Natural killer cell (primary cell): ENCODE measurements around the gene DUS2. TPM values are rescaled to one million over a fixed set of nuclear protein-coding genes. Genes with fewer than 3 reads are reported as not detected.

ENCODE experiments used
- ATAC-seq, 3 donors: fragments of 150-1000 bp in 2 of 3; fragments of 200-7000 bp in 1 of 3; cut with Tn5 transposase; 1 replicate in 1 of 3; 2 replicates in 2 of 3; pipeline ENCODE4 v1.10.0; 2021; ENCODE audit warnings: mild to moderate bottlenecking in 2 of 3, moderate library complexity in 2 of 3
- DNase-seq, 2 donors: peaks; one replicate each; pipeline versions ENCODE4 v3.0.0 to v3.0.0-alpha.2; 2013 to 2021; ENCODE audit warnings: mixed read lengths in 1 of 2
- H3K27ac ChIP-seq: one replicate; pipeline ENCODE4 v1.5.1; 2013; ENCODE audit warnings: mild to moderate bottlenecking, low read length
- H3K27me3 ChIP-seq: one replicate; pipeline ENCODE4 v1.6.1; 2013; ENCODE audit warnings: low read length; ENCODE audit not compliant: control insufficient read depth, insufficient read depth
- H3K36me3 ChIP-seq: one replicate; pipeline ENCODE4 v1.6.1; 2013; ENCODE audit warnings: low read length; ENCODE audit not compliant: control insufficient read depth, insufficient read depth
- H3K4me1 ChIP-seq: one replicate; pipeline ENCODE4 v1.6.1; 2013; ENCODE audit warnings: low read length; ENCODE audit not compliant: control insufficient read depth, insufficient read depth
- H3K4me3 ChIP-seq: one replicate; pipeline ENCODE4 v1.5.1; 2013; ENCODE audit warnings: low read length
- H3K9me3 ChIP-seq: one replicate; pipeline ENCODE4 v1.6.1; 2013; ENCODE audit warnings: low read length; ENCODE audit not compliant: control insufficient read depth, insufficient read depth
- H3K27ac Mint-ChIP-seq, 2 donors: one replicate each; pipeline ENCODE4 v1.8.0; 2022; ENCODE audit warnings: mild to moderate bottlenecking in 2 of 2, mixed read lengths in 2 of 2, moderate library complexity in 1 of 2
- H3K27me3 Mint-ChIP-seq, 2 donors: one replicate each; pipeline ENCODE4 v1.8.0; 2022; ENCODE audit warnings: low read depth in 2 of 2, mixed read lengths in 2 of 2
- H3K36me3 Mint-ChIP-seq: one replicate; pipeline ENCODE4 v1.8.0; 2022; ENCODE audit warnings: mixed read lengths
- H3K4me1 Mint-ChIP-seq, 2 donors: one replicate each; pipeline ENCODE4 v1.8.0; 2022; ENCODE audit warnings: mixed read lengths in 2 of 2
- H3K4me3 Mint-ChIP-seq: one replicate; pipeline ENCODE4 v1.8.0; 2022; ENCODE audit warnings: mild to moderate bottlenecking, moderate library complexity, mixed read lengths
- H3K9me3 Mint-ChIP-seq, 2 donors: one replicate each; pipeline ENCODE4 v1.8.0; 2022; ENCODE audit warnings: mixed read lengths in 2 of 2
- WGBS: methylation state at CpG from one replicate; pipeline ENCODE4 v1.1.7; 2013; ENCODE audit warnings: missing lambda C conversion rate; ENCODE audit not compliant: insufficient coverage; 5-methylcytosine and 5-hydroxymethylcytosine counted together
- intact Hi-C: fragments of 100-400 bp; cut with micrococcal nuclease; formaldehyde crosslinking; loops from one replicate; pipeline ENCODE4 v1.14.2; 2022
- total RNA-seq, 4 donors: library from RNA; stranded (reverse); fragments of 120-200 nt in 1 of 4; gene quantifications; one replicate each; pipeline versions ENCODE4 v1.2.3 to v1.2.4, GENCODE V29; 2013 to 2022
- TF ChIP-seq, protein P1 (sequence below): fragments of 200-600 bp; IDR thresholded peaks from one replicate; pipeline ENCODE4 v1.8.0; 2022; ENCODE audit warnings: antibody characterized with exemption

DUS2 gene
- total RNA-seq, 3 donors from 2014 or later (not counting 1 experiment from before 2014, with no cell fraction given), result 21.6 to 24.2 (median 22.7) TPM

DNA sequence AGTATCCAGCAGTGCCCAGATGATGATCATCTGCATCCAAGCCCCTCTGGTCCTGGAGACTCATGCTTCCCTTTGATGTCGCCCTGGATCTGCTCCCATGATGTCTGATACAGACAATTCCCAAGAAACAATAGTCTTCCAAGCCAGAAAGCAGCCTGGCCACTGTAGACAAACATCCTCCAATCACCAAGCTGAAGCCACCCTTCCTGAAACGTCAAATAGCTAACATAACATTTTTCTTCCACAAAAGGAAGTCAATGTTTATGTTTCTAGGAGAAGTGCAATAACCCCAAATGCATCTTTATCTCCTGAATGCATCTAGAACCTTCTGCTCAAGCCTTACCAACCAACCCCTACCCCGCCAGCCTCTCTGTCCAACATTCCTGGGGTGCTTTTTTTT lies 22.6 kb upstream of the DUS2 start:
- peak in 1 of 2 donors; percentile 42 for DNase-seq
- no peaks in the 10 kb centered on the region for H3K27me3 ChIP-seq
- Mint-ChIP-seq H3K36me3 (no peaks in the 10 kb centered on the region), H3K4me3 (peak overlapping the region; percentile 71), H3K27me3 (no peaks in the 10 kb centered on the region), H3K9me3 (no peaks in the 10 kb centered on the region), H3K27ac (peak overlapping the region; percentile 84 to 96), H3K4me1 (peaks cover 33 to 40% of the 10 kb centered on the region in 2 donors)
- no peak overlapping the region for H3K4me3 ChIP-seq
- peak overlapping the region; percentile 80 for H3K27ac ChIP-seq
- TF ChIP-seq, protein P1, sequence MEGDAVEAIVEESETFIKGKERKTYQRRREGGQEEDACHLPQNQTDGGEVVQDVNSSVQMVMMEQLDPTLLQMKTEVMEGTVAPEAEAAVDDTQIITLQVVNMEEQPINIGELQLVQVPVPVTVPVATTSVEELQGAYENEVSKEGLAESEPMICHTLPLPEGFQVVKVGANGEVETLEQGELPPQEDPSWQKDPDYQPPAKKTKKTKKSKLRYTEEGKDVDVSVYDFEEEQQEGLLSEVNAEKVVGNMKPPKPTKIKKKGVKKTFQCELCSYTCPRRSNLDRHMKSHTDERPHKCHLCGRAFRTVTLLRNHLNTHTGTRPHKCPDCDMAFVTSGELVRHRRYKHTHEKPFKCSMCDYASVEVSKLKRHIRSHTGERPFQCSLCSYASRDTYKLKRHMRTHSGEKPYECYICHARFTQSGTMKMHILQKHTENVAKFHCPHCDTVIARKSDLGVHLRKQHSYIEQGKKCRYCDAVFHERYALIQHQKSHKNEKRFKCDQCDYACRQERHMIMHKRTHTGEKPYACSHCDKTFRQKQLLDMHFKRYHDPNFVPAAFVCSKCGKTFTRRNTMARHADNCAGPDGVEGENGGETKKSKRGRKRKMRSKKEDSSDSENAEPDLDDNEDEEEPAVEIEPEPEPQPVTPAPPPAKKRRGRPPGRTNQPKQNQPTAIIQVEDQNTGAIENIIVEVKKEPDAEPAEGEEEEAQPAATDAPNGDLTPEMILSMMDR, result no peak
- H3K9me3 ChIP-seq, result peaks cover 4% of the 10 kb centered on the region
- peaks cover 69% of the 10 kb centered on the region for H3K4me1 ChIP-seq
- intact Hi-C loops, result no loop called here
- no peak for ATAC-seq
- H3K36me3 ChIP-seq, result no peaks in the 10 kb centered on the region
- 38% methylated on average over 2 of the region's 3 CpGs for WGBS

DNA sequence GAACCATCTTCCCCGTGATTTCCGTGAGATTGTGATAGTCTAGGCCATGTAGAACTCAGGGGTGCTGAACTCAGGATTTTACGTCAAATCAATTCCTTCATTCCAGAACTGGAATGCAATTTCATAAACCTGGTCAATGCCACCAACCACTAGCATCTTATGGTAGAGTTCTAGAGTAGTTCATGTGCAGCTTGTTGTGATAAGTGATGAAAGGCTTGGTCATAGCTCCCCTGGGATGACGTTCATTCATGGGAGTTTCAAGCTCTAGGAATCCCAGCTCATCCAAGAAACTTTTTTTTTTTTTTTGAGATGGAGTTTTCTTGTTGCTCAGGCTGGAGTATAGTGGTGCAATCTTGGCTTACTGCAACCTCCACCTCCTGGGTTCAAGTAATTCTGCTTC lies 20.1 kb upstream of the DUS2 start:
- Histone ChIP-seq H3K27me3 (no peaks in the 10 kb centered on the region), H3K4me3 (no peak overlapping the region), H3K27ac (no peak overlapping the region), H3K4me1 (peaks cover 68% of the 10 kb centered on the region), H3K36me3 (no peaks in the 10 kb centered on the region), H3K9me3 (peaks cover 4% of the 10 kb centered on the region)
- Mint-ChIP-seq H3K4me1 (peaks cover 42% of the 10 kb centered on the region in 2 donors), H3K9me3 (no peaks in the 10 kb centered on the region), H3K4me3 (no peak overlapping the region), H3K27me3 (no peaks in the 10 kb centered on the region), H3K27ac (peak overlapping the region in 1 of 2 donors; percentile 36), H3K36me3 (no peaks in the 10 kb centered on the region)
- TF ChIP-seq, protein P1, result no peak
- 87% methylated on average over 3 of the region's 4 CpGs for WGBS
- intact Hi-C loops, result no loop called here
- ATAC-seq (no peak), DNase-seq (no peak)

DNA sequence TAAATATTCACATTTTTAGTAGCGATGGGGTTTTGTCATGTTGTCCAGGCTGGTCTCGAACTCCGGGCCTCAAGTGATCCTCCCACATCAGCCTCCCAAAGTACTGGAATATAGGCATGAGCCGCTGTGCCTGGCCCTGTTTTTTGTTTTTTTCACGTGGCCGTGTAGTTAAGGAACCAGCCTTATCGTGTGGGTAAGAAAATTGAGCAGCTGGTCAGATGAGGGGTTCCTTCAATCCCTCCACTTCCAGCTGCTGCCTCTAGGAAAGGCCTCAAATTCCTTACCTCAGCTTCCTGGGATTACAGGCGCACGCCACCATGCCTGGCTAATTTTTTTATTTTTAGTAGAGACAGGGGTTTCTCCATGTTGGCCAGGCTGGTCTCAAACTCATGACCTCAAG lies 17.9 kb upstream of the DUS2 start:
- no peaks in the 10 kb centered on the region for H3K9me3 ChIP-seq
- no peak overlapping the region for H3K4me3 ChIP-seq
- H3K4me1 ChIP-seq, result peaks cover 46% of the 10 kb centered on the region
- intact Hi-C loops, result no loop called here
- Mint-ChIP-seq H3K36me3 (no peaks in the 10 kb centered on the region), H3K9me3 (no peaks in the 10 kb centered on the region), H3K4me3 (no peak overlapping the region), H3K27me3 (no peaks in the 10 kb centered on the region), H3K4me1 (peaks cover 26 to 29% of the 10 kb centered on the region in 2 donors), H3K27ac (peak overlapping the region; percentile 92 to 94)
- H3K36me3 ChIP-seq, result no peaks in the 10 kb centered on the region
- TF ChIP-seq, protein P1, result no peak
- H3K27ac ChIP-seq, result peak overlapping the region; percentile 86
- WGBS, result 89% methylated on average over 6 of the region's 9 CpGs
- no peaks in the 10 kb centered on the region for H3K27me3 ChIP-seq
- DNase-seq (no peak), ATAC-seq (no peak)

DNA sequence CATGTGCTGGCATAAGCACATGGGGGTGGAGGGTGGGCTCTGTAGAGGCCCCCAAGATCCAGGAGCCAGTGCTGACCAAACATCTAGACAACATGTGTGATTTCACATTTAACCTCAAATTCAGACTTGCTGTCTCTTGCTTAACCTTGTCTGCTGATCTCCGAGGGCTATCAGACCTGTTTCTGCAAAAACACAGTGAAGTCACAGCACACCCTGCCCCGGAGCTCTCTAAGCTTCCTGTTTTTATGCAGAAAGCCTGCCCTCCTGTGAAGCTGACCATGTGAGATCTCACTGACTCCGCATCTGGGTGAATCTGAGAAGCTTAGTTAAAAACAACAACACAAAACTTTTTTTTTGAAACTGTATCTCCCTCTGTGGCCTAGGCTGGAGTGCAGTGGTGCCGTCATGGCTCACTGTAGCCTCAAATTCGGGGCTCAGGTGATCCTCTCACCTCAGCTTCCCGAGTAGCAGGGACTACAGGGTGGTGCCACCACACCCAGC lies 17.2 kb upstream of the DUS2 start:
- Histone ChIP-seq H3K4me3 (no peak overlapping the region), H3K27me3 (no peaks in the 10 kb centered on the region), H3K27ac (peak overlapping the region; percentile 86), H3K36me3 (no peaks in the 10 kb centered on the region), H3K4me1 (peaks cover 40% of the 10 kb centered on the region), H3K9me3 (no peaks in the 10 kb centered on the region)
- Mint-ChIP-seq H3K4me1 (peaks cover 21 to 24% of the 10 kb centered on the region in 2 donors), H3K27ac (peak overlapping the region; percentile 92 to 94), H3K9me3 (no peaks in the 10 kb centered on the region), H3K27me3 (no peaks in the 10 kb centered on the region), H3K36me3 (no peaks in the 10 kb centered on the region), H3K4me3 (peak overlapping the region; percentile 64)
- peak; percentile 96 to 99 (median 98) for ATAC-seq
- DNase-seq, result peak; percentile 53 to 78
- 6% methylated on average over 6 of the region's 6 CpGs for WGBS
- TF ChIP-seq, protein P1, result no peak
- intact Hi-C loops, result no loop called here
